Pulmonary artery endothelial cell (primary cell): ENCODE measurements around the gene NUDT19. TPM values are rescaled to one million over a fixed set of nuclear protein-coding genes. Genes with fewer than 3 reads are reported as not detected.
"Not testable (repeated sequence)": the region's sequence is repeated elsewhere in the genome, so short reads cannot be mapped to it uniquely, and the experiment has no call there.

Source experiments
- DNase-seq: peaks from one replicate; pipeline ENCODE4 v3.0.0-alpha.2; 2011; ENCODE audit warnings: low read depth, low spot score
- total RNA-seq: library from RNA; depleted of rRNA; stranded (reverse); fragments of >200 nt; gene quantifications from 2 replicates; pipeline ENCODE4 v1.2.3, GENCODE V29; 2014

The NUDT19 gene
- total RNA-seq, 1 donor from 2014 or later: 9.8 TPM

GRCh38 chr19:32708457-32708856, 16.8 kb downstream of the NUDT19 start:
- DNase-seq: no peak

DNA sequence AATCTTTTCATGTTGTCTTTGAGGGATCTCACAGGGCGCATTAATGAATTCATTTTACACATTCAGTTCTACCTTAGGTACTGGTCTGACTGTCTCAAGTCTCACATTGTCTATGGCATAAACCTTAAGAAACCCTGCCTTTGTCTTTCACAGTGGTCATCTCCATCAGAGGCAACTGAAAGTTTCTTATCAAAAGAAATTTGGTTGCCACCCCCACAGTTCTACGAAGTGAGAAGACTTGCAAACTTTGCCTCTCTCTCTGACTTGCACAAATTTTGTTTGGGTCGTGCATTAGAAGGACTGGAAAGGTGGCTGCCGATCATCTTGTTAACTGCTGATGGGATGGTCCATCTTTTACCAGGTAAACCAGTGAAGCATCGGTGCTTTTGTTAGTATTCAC, 17.4 kb downstream of the NUDT19 start:
- DNase-seq: no peak

- DNase-seq: no peak
These were observed 20.1 kb downstream of the NUDT19 start for GRCh38 chr19:32711747-32712146.

GRCh38 chr19:32716203-32716602, 24.6 kb downstream of the NUDT19 start:
- not testable (repeated sequence) for DNase-seq

DNA sequence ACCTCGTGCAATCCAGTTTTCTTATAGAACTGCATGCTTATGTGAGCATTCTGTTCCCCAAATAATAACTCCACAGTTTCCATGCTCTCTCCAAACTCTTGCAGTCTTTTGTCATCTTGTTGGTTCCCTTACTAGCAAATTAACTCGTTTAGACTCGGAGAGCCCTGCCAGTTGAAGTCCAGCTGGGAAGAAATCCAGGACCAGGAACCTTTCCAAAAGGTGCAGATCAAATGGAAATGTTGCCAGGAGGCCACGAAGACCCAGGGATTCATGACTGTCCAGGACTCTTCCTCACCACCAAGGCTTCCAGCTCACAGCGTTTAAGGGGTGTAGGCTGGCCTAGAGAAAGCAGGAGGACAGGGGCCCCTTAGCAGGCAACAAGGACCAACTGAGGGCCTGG, 25.9 kb downstream of the NUDT19 start:
- no peak for DNase-seq

DNA sequence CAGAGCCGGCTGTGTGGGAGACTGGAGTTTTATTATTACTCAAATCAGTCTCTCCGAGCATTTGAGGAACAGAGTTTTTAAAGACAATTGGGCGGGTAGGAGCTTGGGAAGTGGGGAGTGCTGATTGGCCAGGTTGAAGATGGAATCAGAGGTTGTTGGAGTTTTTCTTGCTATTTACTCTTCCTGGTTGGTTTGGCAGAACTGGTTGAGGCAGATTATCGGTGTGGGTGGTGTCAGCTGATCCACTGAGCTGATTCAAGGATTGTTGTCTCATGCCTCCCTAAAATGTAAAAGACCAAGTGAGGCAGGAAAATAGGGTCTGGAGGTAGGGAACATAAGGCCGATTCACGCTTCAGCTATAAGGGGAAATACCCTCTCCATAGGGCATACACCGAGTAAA, 26.7 kb downstream of the NUDT19 start:
- no peak for DNase-seq

DNA sequence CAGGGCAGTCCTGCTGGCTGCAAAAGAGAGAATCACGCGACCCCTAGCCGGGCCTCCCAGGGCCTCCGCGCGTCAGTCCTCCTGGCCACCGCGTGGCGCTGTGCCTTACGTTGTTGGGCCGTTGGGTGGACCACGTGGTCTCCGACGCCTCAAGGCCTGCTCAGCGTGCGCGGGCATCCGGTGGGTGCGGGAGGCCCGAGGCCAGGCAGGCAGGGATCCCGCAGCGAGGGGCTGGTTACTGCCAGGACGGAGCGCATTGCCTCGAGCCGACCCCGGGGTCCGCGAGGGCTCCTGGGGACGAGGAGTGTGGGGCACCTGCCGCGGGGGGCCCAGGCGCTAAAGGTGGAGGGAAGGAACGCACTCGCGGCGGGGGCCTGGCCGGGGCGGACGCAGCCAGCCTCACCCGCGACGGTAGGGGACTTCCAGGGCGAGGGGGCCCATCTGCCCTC, 28.0 kb downstream of the NUDT19 start, which contains the start of gene TDRD12:
TDRD12 (plus strand) TSS at position 157 of the 449 bp plus-strand sequence. CDS start 306 bp downstream, outside the sequence.
- no peak for DNase-seq

- no peak for DNase-seq
These were observed 28.8 kb downstream of the NUDT19 start for GRCh38 chr19:32720216-32720935.

GRCh38 chr19:32720936-32721250, 29.3 kb downstream of the NUDT19 start:
- DNase-seq: no peak

- no peak for DNase-seq
These were observed 44.3 kb downstream of the NUDT19 start for GRCh38 chr19:32735936-32736335.

GRCh38 chr19:32743021-32743420, 51.4 kb downstream of the NUDT19 start:
- DNase-seq: no peak

- no peak for DNase-seq
These were observed 51.8 kb downstream of the NUDT19 start for GRCh38 chr19:32743447-32743846.

DNA sequence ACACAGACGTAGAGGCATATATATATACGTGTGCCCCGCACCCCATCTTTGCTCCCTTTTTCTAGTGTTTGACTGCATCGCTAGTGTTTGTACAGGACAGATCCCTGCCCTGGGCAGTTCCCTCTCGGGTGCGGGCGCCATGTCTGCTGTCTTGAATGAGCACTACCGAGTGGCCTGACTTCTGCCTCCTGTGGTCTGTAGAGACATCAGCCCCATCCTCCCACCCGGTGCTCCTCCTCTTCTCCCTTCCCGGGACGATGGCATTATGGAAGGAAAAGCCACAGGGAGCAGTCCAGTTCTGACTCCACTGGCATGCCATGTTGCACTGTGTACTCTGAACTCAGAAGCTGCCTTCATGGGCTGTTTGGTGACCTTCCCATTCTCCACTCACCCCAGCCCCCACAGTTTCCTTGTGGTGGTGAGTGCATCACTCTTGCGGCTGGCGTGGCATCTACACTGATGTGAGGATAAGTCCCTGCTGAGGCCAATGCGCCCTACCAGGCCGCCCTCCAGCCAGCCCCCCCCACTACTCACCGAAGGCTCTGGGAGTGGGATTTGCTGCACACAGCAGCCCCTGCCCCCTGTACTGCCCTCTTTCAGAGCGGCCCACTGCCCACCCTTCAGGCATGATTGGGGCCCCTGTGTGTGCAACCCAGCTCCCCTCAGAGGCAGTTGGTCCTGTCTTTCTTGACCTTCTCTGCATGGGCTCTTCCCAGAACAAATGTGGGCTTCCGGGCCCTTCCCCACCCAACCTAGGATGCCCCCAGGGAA, 53.1 kb downstream of the NUDT19 start:
- DNase-seq: no peak

DNA sequence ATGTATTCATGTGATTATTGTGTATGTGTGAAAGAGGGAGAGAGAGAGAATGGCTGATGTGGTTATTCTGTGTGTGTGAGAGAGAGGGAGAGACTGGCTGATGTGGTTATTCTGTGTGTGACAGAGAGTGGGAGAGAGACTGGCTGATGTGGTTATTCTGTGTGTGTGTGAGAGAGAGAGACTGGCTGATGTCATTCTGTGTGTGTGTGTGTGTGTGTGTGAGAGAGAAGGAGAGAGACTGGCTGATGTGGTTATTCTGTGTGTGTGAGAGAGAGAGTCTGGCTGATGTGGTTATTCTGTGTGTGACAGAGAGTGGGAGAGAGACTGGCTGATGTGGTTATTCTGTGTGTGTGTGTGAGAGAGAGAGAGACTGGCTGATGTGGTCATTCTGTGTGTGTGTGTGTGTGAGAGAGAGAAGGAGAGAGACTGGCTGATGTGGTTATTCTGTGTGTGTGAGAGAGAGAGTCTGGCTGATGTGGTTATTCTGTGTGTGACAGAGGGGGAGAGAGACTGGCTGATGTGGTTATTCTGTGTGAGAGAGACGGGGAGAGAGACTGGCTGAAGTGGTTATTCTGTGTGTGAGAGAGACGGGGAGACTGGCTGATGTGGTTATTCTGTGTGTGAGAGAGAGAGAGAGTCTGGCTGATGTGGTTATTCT, 54.1 kb downstream of the NUDT19 start:
- DNase-seq: not testable (repeated sequence)

- DNase-seq: not testable (repeated sequence)
These were observed 55.1 kb downstream of the NUDT19 start for GRCh38 chr19:32746631-32747196.

DNA sequence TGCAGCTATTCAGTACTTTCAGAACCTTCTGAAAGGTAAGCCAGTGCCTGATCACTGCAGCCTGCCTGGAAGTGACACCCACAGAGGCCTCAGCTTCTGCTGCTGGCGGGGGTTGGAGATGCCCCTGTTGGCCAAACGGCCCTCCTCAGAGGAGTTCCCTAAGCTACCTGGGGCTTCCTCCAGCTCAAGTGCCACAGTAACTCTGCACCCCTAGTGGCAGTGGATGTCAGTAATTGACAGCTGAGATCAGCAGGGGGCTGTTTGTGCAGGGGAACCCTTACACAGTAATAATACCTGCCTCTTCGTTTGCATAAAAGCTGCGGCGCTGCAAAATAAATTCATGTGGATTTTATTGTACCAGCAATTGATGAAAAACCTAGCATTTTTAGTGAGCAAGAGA, 56.9 kb downstream of the NUDT19 start:
- no peak for DNase-seq

DNA sequence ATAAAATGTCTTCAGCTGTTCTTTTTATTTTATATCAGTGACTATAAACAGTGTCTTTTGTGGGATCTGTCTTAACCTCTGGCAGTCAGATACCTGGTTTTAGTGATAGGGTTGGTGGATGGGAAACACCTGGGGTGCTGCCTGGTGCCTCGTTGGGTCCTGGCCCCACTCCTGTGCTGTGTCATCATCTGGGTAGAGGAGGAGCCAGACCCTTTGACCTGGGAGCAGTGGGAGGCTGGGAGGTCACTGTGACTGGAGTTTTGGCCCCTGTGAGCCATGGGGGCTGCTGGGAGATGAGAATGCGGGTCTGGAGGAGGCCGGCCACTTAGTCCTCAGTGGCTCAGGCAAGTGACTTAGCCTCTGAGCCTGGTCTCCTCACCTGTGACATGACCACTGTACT, 57.3 kb downstream of the NUDT19 start:
- no peak for DNase-seq

- no peak for DNase-seq
These were observed 57.7 kb downstream of the NUDT19 start for GRCh38 chr19:32749361-32749760.

DNA sequence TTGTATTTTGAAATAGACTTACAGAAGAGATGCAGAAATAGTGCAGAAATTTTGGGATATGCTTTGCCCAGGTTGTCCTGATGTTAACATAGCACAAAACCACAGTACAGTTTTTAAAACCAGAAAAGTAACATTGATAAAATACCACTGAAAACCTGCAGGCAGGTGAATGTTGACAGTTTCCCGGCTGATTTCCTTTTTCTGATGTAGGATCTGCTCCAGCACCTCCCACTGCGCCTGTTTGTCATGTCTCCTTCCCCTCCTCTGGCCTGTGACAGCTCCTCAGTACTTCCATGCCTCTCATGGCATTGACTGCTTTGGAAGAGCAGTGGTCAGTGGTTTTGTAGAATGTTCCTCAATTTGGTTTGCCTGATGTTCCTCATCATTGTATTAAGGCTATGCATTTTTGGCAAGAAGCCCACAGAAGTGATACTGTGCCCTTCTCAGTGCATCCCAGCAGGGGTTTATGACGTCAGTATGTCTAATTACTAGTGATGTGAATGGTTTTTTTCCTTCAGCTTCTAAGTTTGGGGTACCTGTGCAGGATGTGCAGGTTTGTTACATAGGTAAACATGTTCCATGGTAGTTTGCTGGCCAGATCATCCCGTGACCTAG, 58.9 kb downstream of the NUDT19 start:
- DNase-seq: no peak

- DNase-seq: no peak
These were observed 59.4 kb downstream of the NUDT19 start for GRCh38 chr19:32751066-32751465.

- DNase-seq: no peak
These were observed 65.6 kb downstream of the NUDT19 start for GRCh38 chr19:32757189-32757588.
